HL-60 (cell line): Measurements from ENCODE around the gene BIRC7.

Experiments
- DNase-seq, 2 experiments: peaks; one replicate each; pipeline ENCODE4 v3.0.0-alpha.2; 2010 to 2020; ENCODE audit warnings: low read depth in 1 of 2, low spot score in 1 of 2
- H3K27ac ChIP-seq: fragments of 250-450 bp; sonication (Bioruptor Pico); replicated peaks from 2 replicates; pipeline ENCODE4 v1.5.1; 2020; ENCODE audit warnings: mild to moderate bottlenecking, moderate library complexity
- H3K27me3 ChIP-seq: fragments of 250-450 bp; sonication (Bioruptor Pico); 2 replicates; pipeline ENCODE4 v1.5.1; 2021; ENCODE audit warnings: mild to moderate bottlenecking, moderate library complexity; ENCODE audit not compliant: insufficient read depth, poor library complexity, severe bottlenecking
- H3K4me3 ChIP-seq: replicated peaks from 2 replicates; pipeline ENCODE4 v1.5.1; 2011; ENCODE audit warnings: mild to moderate bottlenecking, control low read depth, low read length; ENCODE audit not compliant: insufficient read depth
- CTCF ChIP-seq: IDR thresholded peaks from one replicate; pipeline ENCODE4 v1.5.1; 2011; ENCODE audit warnings: low read length, control low read depth, inconsistent platforms; ENCODE audit not compliant: insufficient read depth
- GABPA ChIP-seq: IDR thresholded peaks from 2 replicates; pipeline ENCODE4 v1.6.1; 2012; ENCODE audit warnings: low read depth
- POLR2AphosphoS5 ChIP-seq: IDR thresholded peaks from 2 replicates; pipeline ENCODE4 v1.6.1; 2012; ENCODE audit warnings: low read depth
- REST ChIP-seq: IDR thresholded peaks from 2 replicates; pipeline ENCODE4 v1.6.1; 2012; ENCODE audit warnings: low read depth; ENCODE audit not compliant: insufficient replicate concordance
- SPI1 ChIP-seq: IDR thresholded peaks from 2 replicates; pipeline ENCODE4 v1.6.1; 2012; ENCODE audit warnings: low read depth, mild to moderate bottlenecking, borderline replicate concordance

The BIRC7 gene

GRCh38 chr20:63261795-63262528 lies 26.3 kb downstream of the BIRC7 start:
- no peak for DNase-seq
- no peak for TF ChIP-seq REST
- no peak overlapping the region for H3K27ac ChIP-seq
- H3K27me3 ChIP-seq: peaks cover 48% of the 10 kb centered on the region
- no peak overlapping the region for H3K4me3 ChIP-seq

- H3K27ac ChIP-seq: no peak overlapping the region
- peaks cover 48% of the 10 kb centered on the region for H3K27me3 ChIP-seq
- TF ChIP-seq REST (no peak), GABPA (no peak), POLR2AphosphoS5 (no peak), CTCF (no peak), SPI1 (no peak)
- no peak for DNase-seq
- no peak overlapping the region for H3K4me3 ChIP-seq
These were observed 27.1 kb downstream of the BIRC7 start for GRCh38 chr20:63262836-63263235.

GRCh38 chr20:63264000-63264399 lies 28.3 kb downstream of the BIRC7 start:
- Histone ChIP-seq H3K27ac (no peak overlapping the region), H3K27me3 (peaks cover 38% of the 10 kb centered on the region), H3K4me3 (no peak overlapping the region)
- TF ChIP-seq POLR2AphosphoS5 (no peak), CTCF (no peak), REST (no peak), GABPA (no peak), SPI1 (no peak)
- DNase-seq: no peak

- no peak for DNase-seq
- Histone ChIP-seq H3K27me3 (peaks cover 33% of the 10 kb centered on the region), H3K27ac (no peak overlapping the region), H3K4me3 (no peak overlapping the region)
- TF ChIP-seq SPI1 (no peak), POLR2AphosphoS5 (no peak), GABPA (no peak), CTCF (no peak), REST (no peak)
These were observed 28.8 kb downstream of the BIRC7 start for GRCh38 chr20:63264519-63264918.
